Smooth muscle cell (in vitro differentiated cells): ENCODE measurements around the gene NEXN. TPM values are rescaled to one million over a fixed set of nuclear protein-coding genes. Genes with fewer than 3 reads are reported as not detected.

Experiments
- DNase-seq: peaks from one replicate; lab custom pipeline; 2025; ENCODE audit not compliant: unreplicated experiment; lab: John Stamatoyannopoulos, UW
- H2AFZ ChIP-seq: fragments of 200-600 bp; sonication (generic); 2 replicates; pipeline ENCODE4 v1.6.0; 2016; ENCODE audit warnings: antibody characterized with exemption, low read depth, mild to moderate bottlenecking
- H3F3A ChIP-seq: fragments of 200-600 bp; sonication (generic); 2 replicates; pipeline ENCODE4 v1.6.0; 2017; ENCODE audit warnings: antibody characterized with exemption, low read depth
- H3K27ac ChIP-seq: fragments of 200-600 bp; sonication (generic); 2 replicates; pipeline ENCODE4 v1.5.1; 2016; ENCODE audit warnings: low read depth, mild to moderate bottlenecking
- H3K27me3 ChIP-seq: fragments of 200-600 bp; sonication (generic); 2 replicates; pipeline ENCODE4 v1.6.1; 2016; ENCODE audit warnings: low read depth, mild to moderate bottlenecking
- H3K36me3 ChIP-seq: fragments of 200-600 bp; sonication (generic); 2 replicates; pipeline ENCODE4 v1.5.1; 2016; ENCODE audit warnings: low read depth
- H3K4me1 ChIP-seq: fragments of 200-600 bp; sonication (generic); 2 replicates; pipeline ENCODE4 v1.5.1; 2016; ENCODE audit warnings: low read depth
- H3K4me2 ChIP-seq: fragments of 200-600 bp; sonication (generic); 2 replicates; pipeline ENCODE4 v1.6.0; 2016; ENCODE audit warnings: mild to moderate bottlenecking
- H3K4me3 ChIP-seq: fragments of 200-600 bp; sonication (generic); 2 replicates; pipeline ENCODE4 v1.5.1; 2016; ENCODE audit warnings: mild to moderate bottlenecking
- H3K79me2 ChIP-seq: fragments of 200-600 bp; sonication (generic); 2 replicates; pipeline ENCODE4 v1.6.0; 2016; ENCODE audit warnings: low read depth, mild to moderate bottlenecking
- H3K9ac ChIP-seq: fragments of 200-600 bp; sonication (generic); 2 replicates; pipeline ENCODE4 v1.6.0; 2016; ENCODE audit warnings: low read depth
- H3K9me3 ChIP-seq: fragments of 200-600 bp; sonication (generic); replicated peaks from 2 replicates; pipeline ENCODE4 v1.5.1; 2016; ENCODE audit warnings: low read depth
- H4K20me1 ChIP-seq: fragments of 200-600 bp; sonication (generic); 2 replicates; pipeline ENCODE4 v1.6.0; 2016; ENCODE audit warnings: low read depth
- WGBS: methylation state at CpG from one replicate; pipeline ENCODE4 v1.1.7; 2016; ENCODE audit warnings: low lambda C conversion rate; 5-methylcytosine and 5-hydroxymethylcytosine counted together
- polyA plus RNA-seq: library from polyadenylated mRNA; unstranded; fragments of >200 nt; fragmentation: Nextera tagmentation; extraction: Ambion mirVana; gene quantifications from 2 replicates; pipeline ENCODE4 v1.2.1, GENCODE V29; 2016
- total RNA-seq: library from RNA; depleted of rRNA; stranded (reverse); fragments of >200 nt; gene quantifications from 2 replicates; pipeline ENCODE4 v1.2.3, GENCODE V29; 2014
- TF ChIP-seq, protein P1 (sequence below): fragments of 200-600 bp; sonication (generic); IDR thresholded peaks from 2 replicates; pipeline ENCODE4 v1.5.1; 2017; ENCODE audit warnings: borderline replicate concordance, mild to moderate bottlenecking, antibody characterized with exemption; ENCODE audit not compliant: insufficient read depth, poor library complexity, severe bottlenecking

The NEXN gene
- total and polyA plus RNA-seq, 2 experiments from 2014 or later, result 12.5 to 20.2 TPM

GRCh38 chr1:77989744-77990143, 101.3 kb downstream of the NEXN start:
- H3F3A ChIP-seq, result no peaks in the 10 kb centered on the region
- H4K20me1 ChIP-seq, result peaks cover 43% of the 10 kb centered on the region
- no peak overlapping the region for H3K4me2 ChIP-seq
- no peaks in the 10 kb centered on the region for H3K27me3 ChIP-seq
- TF ChIP-seq, protein P1, sequence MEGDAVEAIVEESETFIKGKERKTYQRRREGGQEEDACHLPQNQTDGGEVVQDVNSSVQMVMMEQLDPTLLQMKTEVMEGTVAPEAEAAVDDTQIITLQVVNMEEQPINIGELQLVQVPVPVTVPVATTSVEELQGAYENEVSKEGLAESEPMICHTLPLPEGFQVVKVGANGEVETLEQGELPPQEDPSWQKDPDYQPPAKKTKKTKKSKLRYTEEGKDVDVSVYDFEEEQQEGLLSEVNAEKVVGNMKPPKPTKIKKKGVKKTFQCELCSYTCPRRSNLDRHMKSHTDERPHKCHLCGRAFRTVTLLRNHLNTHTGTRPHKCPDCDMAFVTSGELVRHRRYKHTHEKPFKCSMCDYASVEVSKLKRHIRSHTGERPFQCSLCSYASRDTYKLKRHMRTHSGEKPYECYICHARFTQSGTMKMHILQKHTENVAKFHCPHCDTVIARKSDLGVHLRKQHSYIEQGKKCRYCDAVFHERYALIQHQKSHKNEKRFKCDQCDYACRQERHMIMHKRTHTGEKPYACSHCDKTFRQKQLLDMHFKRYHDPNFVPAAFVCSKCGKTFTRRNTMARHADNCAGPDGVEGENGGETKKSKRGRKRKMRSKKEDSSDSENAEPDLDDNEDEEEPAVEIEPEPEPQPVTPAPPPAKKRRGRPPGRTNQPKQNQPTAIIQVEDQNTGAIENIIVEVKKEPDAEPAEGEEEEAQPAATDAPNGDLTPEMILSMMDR, result no peak
- H3K27ac ChIP-seq, result no peak overlapping the region
- H3K36me3 ChIP-seq, result no peaks in the 10 kb centered on the region
- H3K9ac ChIP-seq, result no peak overlapping the region
- DNase-seq, result no peak
- peaks cover 8% of the 10 kb centered on the region for H3K4me1 ChIP-seq
- peaks cover 59% of the 10 kb centered on the region for H3K79me2 ChIP-seq
- no peaks in the 10 kb centered on the region for H3K9me3 ChIP-seq
- no peak overlapping the region for H2AFZ ChIP-seq
- H3K4me3 ChIP-seq, result no peak overlapping the region
- 97% methylated on average over 2 of the region's 2 CpGs for WGBS

- TF ChIP-seq, protein P1, result no peak
- H3K79me2 ChIP-seq, result peaks cover 51% of the 10 kb centered on the region
- H3F3A ChIP-seq, result no peaks in the 10 kb centered on the region
- no peak overlapping the region for H3K9ac ChIP-seq
- H3K27me3 ChIP-seq, result no peaks in the 10 kb centered on the region
- peaks cover 43% of the 10 kb centered on the region for H4K20me1 ChIP-seq
- no peak overlapping the region for H2AFZ ChIP-seq
- no peak overlapping the region for H3K27ac ChIP-seq
- H3K4me2 ChIP-seq, result no peak overlapping the region
- H3K36me3 ChIP-seq, result no peaks in the 10 kb centered on the region
- H3K4me1 ChIP-seq, result no peaks in the 10 kb centered on the region
- WGBS, result 96% methylated on average over 3 of the region's 3 CpGs
- H3K4me3 ChIP-seq, result no peak overlapping the region
- H3K9me3 ChIP-seq, result no peaks in the 10 kb centered on the region
- DNase-seq, result no peak
These were observed 102.3 kb downstream of the NEXN start for GRCh38 chr1:77990629-77991204.

DNA sequence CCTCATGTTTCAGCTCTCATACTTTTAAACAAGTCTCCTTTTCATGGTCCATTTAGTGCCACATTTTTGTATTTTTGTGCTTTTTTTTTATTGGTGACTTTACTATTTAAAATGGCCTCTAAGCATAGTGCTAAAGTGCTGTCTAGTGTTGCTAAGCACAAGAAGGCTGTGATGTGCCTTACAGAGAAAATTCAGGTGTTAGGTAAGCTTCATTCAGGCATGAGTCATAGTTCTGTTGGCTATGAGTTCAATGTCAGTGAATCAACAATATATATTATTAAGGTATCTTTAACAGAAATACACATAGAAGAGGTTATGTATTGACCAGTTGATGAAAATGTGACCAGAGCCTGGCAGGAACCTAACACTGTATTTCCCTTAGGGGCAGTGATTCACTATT, 103.2 kb downstream of the NEXN start:
- H3K9ac ChIP-seq, result no peak overlapping the region
- H3K36me3 ChIP-seq, result no peaks in the 10 kb centered on the region
- no peak overlapping the region for H3K27ac ChIP-seq
- TF ChIP-seq, protein P1, result no peak
- no peak for DNase-seq
- peaks cover 39% of the 10 kb centered on the region for H4K20me1 ChIP-seq
- no peak overlapping the region for H3K4me3 ChIP-seq
- H3F3A ChIP-seq, result no peaks in the 10 kb centered on the region
- H2AFZ ChIP-seq, result no peak overlapping the region
- H3K9me3 ChIP-seq, result no peaks in the 10 kb centered on the region
- H3K27me3 ChIP-seq, result no peaks in the 10 kb centered on the region
- no peak overlapping the region for H3K4me2 ChIP-seq
- H3K4me1 ChIP-seq, result no peaks in the 10 kb centered on the region
- H3K79me2 ChIP-seq, result peaks cover 42% of the 10 kb centered on the region

Other genes with a start within 250 kb of the NEXN start
- 52.8 and 89.7 TPM in 2 replicates for gene ZZZ3, start 206.0 kb upstream of the NEXN start, total RNA-seq
- gene ZZZ3, start 206.0 kb upstream of the NEXN start, polyA plus RNA-seq, result 21.8 and 25.9 TPM in 2 replicates
- gene USP33, start 128.8 kb upstream of the NEXN start, total RNA-seq, result 41.3 and 60.8 TPM in 2 replicates
- gene USP33, start 128.8 kb upstream of the NEXN start, polyA plus RNA-seq, result 26.4 and 28.8 TPM in 2 replicates
- 21.2 and 22.7 TPM in 2 replicates for gene MIGA1, start 109.0 kb upstream of the NEXN start, total RNA-seq
- gene MIGA1, start 109.0 kb upstream of the NEXN start, polyA plus RNA-seq, result 6.6 and 7.1 TPM in 2 replicates
- gene FUBP1, start 90.4 kb downstream of the NEXN start, total RNA-seq, result 144 and 166 TPM in 2 replicates
- gene FUBP1, start 90.4 kb downstream of the NEXN start, polyA plus RNA-seq, result 50.5 and 60.4 TPM in 2 replicates
- 48.9 and 92.8 TPM in 2 replicates for gene DNAJB4, start 116.3 kb downstream of the NEXN start, total RNA-seq
- 31.5 and 43.4 TPM in 2 replicates for gene DNAJB4, start 116.3 kb downstream of the NEXN start, polyA plus RNA-seq
- gene GIPC2, start 157.3 kb downstream of the NEXN start, total RNA-seq, result 0.13 TPM in 1 of 2 replicates, not detected in the other
- gene GIPC2, start 157.3 kb downstream of the NEXN start, polyA plus RNA-seq, result 0.05 TPM in 1 of 2 replicates, not detected in the other